Spleen (tissue), 7 donors: Measurements from ENCODE around the gene SDK1.

Source experiments
- POLR2A ChIP-seq, 3 donors: fragments of 450-650 bp; IDR thresholded peaks; one replicate each; pipeline ENCODE4 v1.5.1; 2017; ENCODE audit warnings: antibody characterized with exemption in 3 of 3, mild to moderate bottlenecking in 1 of 3
- POLR2AphosphoS5 ChIP-seq, 3 donors: sonication (generic); formaldehyde crosslinking; IDR thresholded peaks; one replicate each; pipeline ENCODE4 v1.5.1; 2017; ENCODE audit warnings: antibody characterized with exemption in 3 of 3
- TF ChIP-seq, protein P1 (sequence below), 11 experiments: fragments of 200-600 bp in 7 of 11; fragments of 450-650 bp in 4 of 11; sonication (generic) in 4 of 11; IDR thresholded peaks in 8 of 11; conservative IDR thresholded peaks in 3 of 11; 1 replicate in 7 of 11; 2 replicates in 4 of 11; pipeline versions ENCODE4 v1.4.0 to v1.8.0; 2016 to 2021; ENCODE audit warnings: antibody characterized with exemption in 11 of 11, inconsistent platforms in 4 of 11, mild to moderate bottlenecking in 1 of 11
- donor health status: DM: no; HTN: no; CAD: no; lungs with moderate emphysema.
- donor health status: DM: no; HTN: no; CAD: no.
- donor health status: DM: no; HTN: no; CAD: no.

GRCh38 chr7:4042402-4043045 lies 741.5 kb downstream of the SDK1 start:
- no peak for TF ChIP-seq POLR2A (IDR thresholded peaks at IDR 0.05)
- TF ChIP-seq, protein P1, sequence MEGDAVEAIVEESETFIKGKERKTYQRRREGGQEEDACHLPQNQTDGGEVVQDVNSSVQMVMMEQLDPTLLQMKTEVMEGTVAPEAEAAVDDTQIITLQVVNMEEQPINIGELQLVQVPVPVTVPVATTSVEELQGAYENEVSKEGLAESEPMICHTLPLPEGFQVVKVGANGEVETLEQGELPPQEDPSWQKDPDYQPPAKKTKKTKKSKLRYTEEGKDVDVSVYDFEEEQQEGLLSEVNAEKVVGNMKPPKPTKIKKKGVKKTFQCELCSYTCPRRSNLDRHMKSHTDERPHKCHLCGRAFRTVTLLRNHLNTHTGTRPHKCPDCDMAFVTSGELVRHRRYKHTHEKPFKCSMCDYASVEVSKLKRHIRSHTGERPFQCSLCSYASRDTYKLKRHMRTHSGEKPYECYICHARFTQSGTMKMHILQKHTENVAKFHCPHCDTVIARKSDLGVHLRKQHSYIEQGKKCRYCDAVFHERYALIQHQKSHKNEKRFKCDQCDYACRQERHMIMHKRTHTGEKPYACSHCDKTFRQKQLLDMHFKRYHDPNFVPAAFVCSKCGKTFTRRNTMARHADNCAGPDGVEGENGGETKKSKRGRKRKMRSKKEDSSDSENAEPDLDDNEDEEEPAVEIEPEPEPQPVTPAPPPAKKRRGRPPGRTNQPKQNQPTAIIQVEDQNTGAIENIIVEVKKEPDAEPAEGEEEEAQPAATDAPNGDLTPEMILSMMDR (IDR thresholded peaks at IDR 0.05 in 8 of 11, conservative IDR thresholded peaks at IDR 0.05 in 3 of 11), result no peak
- no peak for TF ChIP-seq POLR2AphosphoS5 (IDR thresholded peaks at IDR 0.05)
